Sigmoid colon (tissue), 7 donors: ENCODE results near the gene ZBTB7C. TPM values are rescaled to one million over a fixed set of nuclear protein-coding genes. Genes with fewer than 3 reads are reported as not detected.
A peak's percentile ranks its signal among the peaks of the same experiment; 100 is the strongest.

Source experiments
- DNase-seq: peaks from one replicate; pipeline ENCODE4 v3.0.0-alpha.2; 2019
- H3K27ac ChIP-seq, 4 donors: fragments of 200-600 bp; sonication (generic); one replicate each; pipeline ENCODE4 v1.5.1; 2016 to 2019; ENCODE audit warnings: mild to moderate bottlenecking in 1 of 4
- H3K27me3 ChIP-seq, 3 donors: fragments of 200-600 bp; sonication (generic); one replicate each; pipeline ENCODE4 v1.5.1; 2019; ENCODE audit warnings: mild to moderate bottlenecking in 1 of 3
- H3K36me3 ChIP-seq, 4 donors: fragments of 200-600 bp; sonication (generic); one replicate each; pipeline ENCODE4 v1.5.1; 2016 to 2019
- H3K4me1 ChIP-seq, 4 donors: fragments of 200-600 bp; sonication (generic); one replicate each; pipeline ENCODE4 v1.5.1; 2017 to 2019
- H3K4me3 ChIP-seq, 4 donors: fragments of 200-600 bp; sonication (generic); one replicate each; pipeline ENCODE4 v1.5.1; 2017 to 2019; ENCODE audit warnings: mild to moderate bottlenecking in 2 of 4, moderate library complexity in 1 of 4
- H3K9me3 ChIP-seq, 4 donors: fragments of 200-600 bp in 3 of 4; sonication (generic) in 3 of 4; one replicate each; pipeline versions ENCODE4 v1.5.1 to v1.6.1; 2013 to 2019
- CTCF ChIP-seq, 4 experiments: fragments of 450-650 bp in 3 of 4; fragments of 200-600 bp in 1 of 4; IDR thresholded peaks; one replicate each; pipeline ENCODE4 v1.5.1; 2016 to 2019; ENCODE audit warnings: antibody characterized with exemption in 4 of 4, mild to moderate bottlenecking in 3 of 4, moderate library complexity in 2 of 4
- EP300 ChIP-seq, 4 donors: sonication (generic); formaldehyde crosslinking; IDR thresholded peaks; one replicate each; pipeline ENCODE4 v1.6.1; 2017; ENCODE audit warnings: antibody characterized with exemption in 4 of 4
- POLR2A ChIP-seq, 2 donors: fragments of 450-650 bp; IDR thresholded peaks; one replicate each; pipeline ENCODE4 v1.6.1; 2016; ENCODE audit warnings: antibody characterized with exemption in 2 of 2, mild to moderate bottlenecking in 2 of 2, moderate library complexity in 2 of 2
- POLR2AphosphoS5 ChIP-seq, 4 donors: sonication (generic); formaldehyde crosslinking; IDR thresholded peaks; one replicate each; pipeline ENCODE4 v1.6.1; 2017; ENCODE audit warnings: antibody characterized with exemption in 4 of 4
- WGBS, 2 donors: extraction: QIAGEN DNeasy Blood & Tissue Kit; methylation state at CpG; one replicate each; pipeline ENCODE4 v1.1.7; 2013; 5-methylcytosine and 5-hydroxymethylcytosine counted together
- intact Hi-C: fragments of 100-400 bp; cut with DNase I; formaldehyde crosslinking; loops from one replicate; pipeline ENCODE4 v1.15.1; 2023
- polyA plus RNA-seq, 3 donors: library from polyadenylated mRNA; stranded (reverse); fragments of 200-250 nt; gene quantifications; one replicate each; pipeline ENCODE4 v1.2.3, GENCODE V29; 2013
- total RNA-seq, 4 donors: library from RNA; depleted of rRNA; stranded (reverse); fragments of >200 nt; gene quantifications; one replicate each; pipeline ENCODE4 v1.1.0, GENCODE V29; 2016
- donor health status: healthy with polysubstance abuse.
- donor health status: Bipolar disorder and iron deficiency.
- donor health status: healthy.

ZBTB7C gene
- total and polyA plus RNA-seq, 7 donors: 0.41 to 18.6 (median 1.7) TPM

GRCh38 chr18:48151421-48152065 lies 257.6 kb downstream of the ZBTB7C start:
- peaks cover 0 to 9% (median 3%) of the 10 kb centered on the region in 4 donors for H3K4me1 ChIP-seq
- no peak for DNase-seq
- H3K27me3 ChIP-seq: no peaks in the 10 kb centered on the region
- H3K36me3 ChIP-seq: no peaks in the 10 kb centered on the region
- intact Hi-C loops: no loop called here
- WGBS, 2 donors: 37 to 76% methylated on average over 11 of the region's 11 CpGs
- no peaks in the 10 kb centered on the region for H3K9me3 ChIP-seq
- TF ChIP-seq POLR2AphosphoS5 (IDR thresholded peaks at IDR 0.05) (no peak), POLR2A (IDR thresholded peaks at IDR 0.05) (no peak), EP300 (IDR thresholded peaks at IDR 0.05) (no peak), CTCF (IDR thresholded peaks at IDR 0.05) (no peak)
- H3K27ac ChIP-seq: no peak overlapping the region
- no peak overlapping the region for H3K4me3 ChIP-seq

GRCh38 chr18:48149020-48149685 lies 260.0 kb downstream of the ZBTB7C start:
- intact Hi-C loops: no loop called here
- Histone ChIP-seq H3K27me3 (no peaks in the 10 kb centered on the region), H3K27ac (no peak overlapping the region), H3K4me3 (no peak overlapping the region), H3K9me3 (no peaks in the 10 kb centered on the region), H3K36me3 (no peaks in the 10 kb centered on the region), H3K4me1 (peaks cover 0 to 9% (median 3%) of the 10 kb centered on the region in 4 donors)
- DNase-seq: no peak
- WGBS, 2 donors: 93 to 96% methylated on average over 15 of the region's 15 CpGs
- no peak for TF ChIP-seq POLR2AphosphoS5 (IDR thresholded peaks at IDR 0.05)
- no peak for TF ChIP-seq CTCF (IDR thresholded peaks at IDR 0.05)
- TF ChIP-seq POLR2A (IDR thresholded peaks at IDR 0.05): no peak
- no peak for TF ChIP-seq EP300 (IDR thresholded peaks at IDR 0.05)

- TF ChIP-seq POLR2A (IDR thresholded peaks at IDR 0.05): no peak
- no peak for TF ChIP-seq EP300 (IDR thresholded peaks at IDR 0.05)
- TF ChIP-seq CTCF (IDR thresholded peaks at IDR 0.05): no peak
- TF ChIP-seq POLR2AphosphoS5 (IDR thresholded peaks at IDR 0.05): no peak
- Histone ChIP-seq H3K4me1 (no peaks in the 10 kb centered on the region), H3K27me3 (peaks cover 0 to under 1% (median under 1%) of the 10 kb centered on the region in 3 donors), H3K9me3 (no peaks in the 10 kb centered on the region), H3K4me3 (no peak overlapping the region), H3K36me3 (no peaks in the 10 kb centered on the region), H3K27ac (no peak overlapping the region)
- intact Hi-C loops: no loop called here
- 32 to 54% methylated on average over 1 of the region's 1 CpG for WGBS, 2 donors
- DNase-seq: peak; percentile 4
These were observed 266.2 kb downstream of the ZBTB7C start for GRCh38 chr18:48142994-48143393.

GRCh38 chr18:48142353-48142752 lies 266.8 kb downstream of the ZBTB7C start:
- Histone ChIP-seq H3K9me3 (no peaks in the 10 kb centered on the region), H3K27me3 (peaks cover 0 to 7% (median 7%) of the 10 kb centered on the region in 3 donors), H3K4me1 (peaks cover 0 to under 1% (median under 1%) of the 10 kb centered on the region in 4 donors), H3K4me3 (no peak overlapping the region), H3K27ac (no peak overlapping the region), H3K36me3 (no peaks in the 10 kb centered on the region)
- no peak for DNase-seq
- WGBS, 2 donors: 90% methylated on average over 3 of the region's 3 CpGs
- intact Hi-C loops: no loop called here
- TF ChIP-seq POLR2A (IDR thresholded peaks at IDR 0.05) (no peak), EP300 (IDR thresholded peaks at IDR 0.05) (no peak), POLR2AphosphoS5 (IDR thresholded peaks at IDR 0.05) (no peak), CTCF (IDR thresholded peaks at IDR 0.05) (no peak)
